ENCODE data around the gene VCPKMT.
A peak's percentile ranks its signal among the peaks of the same experiment; 100 is the strongest.

The VCPKMT gene

DNA sequence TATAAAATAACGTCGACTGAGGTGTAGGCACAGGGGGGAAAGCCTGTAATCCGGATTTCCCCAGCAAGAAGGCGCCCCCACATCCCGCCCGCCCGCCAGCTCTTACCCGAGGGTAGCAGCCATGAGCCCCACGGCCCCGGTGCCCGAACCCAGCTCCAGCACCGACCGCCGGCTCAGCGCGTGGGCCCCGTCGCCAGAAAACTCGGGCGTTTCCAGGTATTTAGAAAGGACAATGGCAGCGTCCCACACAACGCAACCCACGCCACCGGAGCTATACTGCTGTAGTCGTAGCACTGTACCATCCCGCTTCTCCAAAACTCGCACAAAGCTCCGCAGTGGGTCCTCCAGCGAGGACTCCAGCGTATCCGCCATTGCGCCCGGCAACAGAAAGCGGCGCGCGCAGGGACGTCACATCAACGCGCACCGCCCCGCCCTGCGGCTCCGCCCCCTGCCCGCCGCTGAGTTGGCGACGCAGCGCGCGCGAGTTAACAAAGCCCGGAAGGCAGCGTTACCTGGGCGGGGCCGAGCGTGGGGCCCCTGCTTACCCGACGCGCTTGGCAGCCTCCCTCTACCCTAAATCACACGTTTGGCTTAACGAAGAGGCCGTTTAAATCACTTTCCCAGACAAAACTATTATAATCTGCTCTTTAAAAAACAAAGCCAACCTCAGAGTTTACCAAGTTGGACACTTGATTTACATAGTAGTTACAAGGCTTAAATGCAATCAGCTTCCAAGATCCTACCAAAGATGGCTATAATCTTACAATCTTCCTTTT, at the start of gene VCPKMT:
VCPKMT (minus strand) TSS at position 392 of the 776 bp plus-strand sequence; CDS start at position 372, 20 bp downstream.
- DNase-seq = peak; percentile 98

DNA sequence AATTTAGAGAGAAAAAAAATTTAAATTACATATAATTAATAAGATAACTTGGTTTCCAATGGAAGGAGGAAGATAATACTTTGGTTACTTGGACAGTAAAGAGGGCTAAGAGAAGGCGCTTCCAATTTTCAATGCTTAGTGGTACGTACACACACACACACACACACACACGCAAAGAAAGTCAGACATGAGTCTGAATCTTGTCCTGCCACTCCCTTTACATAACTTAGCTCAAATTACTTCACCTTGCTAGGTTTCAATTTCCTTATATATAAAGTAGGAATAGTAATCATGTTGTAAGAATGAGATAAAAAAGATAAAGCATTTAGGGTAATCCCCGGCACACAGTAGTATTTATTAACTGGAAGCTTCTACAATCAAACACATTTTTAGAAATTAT, 39.7 kb upstream of the VCPKMT start:
- no peak for DNase-seq

DNA sequence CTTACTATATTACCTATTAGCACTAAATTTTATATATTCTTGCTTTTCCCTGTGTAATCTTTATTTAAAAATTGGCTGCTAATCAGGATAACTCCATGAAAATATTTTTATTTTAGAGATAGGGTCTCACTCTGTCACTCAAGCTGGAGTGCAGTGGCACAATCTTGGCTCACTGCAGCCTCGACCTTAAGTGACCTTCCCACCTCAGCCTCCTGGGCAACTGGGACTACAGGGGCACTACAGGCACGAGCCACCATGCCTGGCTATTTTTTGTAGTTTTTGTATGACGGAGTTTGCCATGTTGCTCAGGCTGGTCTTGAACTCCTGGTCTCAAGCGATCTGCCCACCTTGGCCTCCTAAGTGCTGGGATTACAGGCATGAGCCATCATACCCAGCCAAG, 32.4 kb upstream of the VCPKMT start:
- no peak for DNase-seq

DNA sequence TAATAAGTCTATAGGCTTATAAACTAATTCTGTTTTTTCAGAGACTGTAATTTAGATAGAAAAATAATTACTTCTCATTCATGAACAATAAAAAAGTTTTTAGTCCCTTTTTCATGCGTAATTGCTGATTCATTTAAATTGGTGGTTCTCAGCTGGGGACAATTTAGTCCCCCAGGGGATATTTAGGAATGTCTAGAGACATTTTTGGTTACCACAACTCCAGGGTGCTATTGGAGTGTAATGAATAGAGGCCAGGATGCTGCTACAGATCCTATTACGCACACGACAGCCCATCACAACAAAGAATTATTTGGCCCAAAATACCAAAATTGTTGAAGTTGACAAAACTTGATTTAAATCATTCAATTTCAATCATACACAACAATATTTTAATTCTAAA, 22.8 kb upstream of the VCPKMT start:
- no peak for DNase-seq

DNA sequence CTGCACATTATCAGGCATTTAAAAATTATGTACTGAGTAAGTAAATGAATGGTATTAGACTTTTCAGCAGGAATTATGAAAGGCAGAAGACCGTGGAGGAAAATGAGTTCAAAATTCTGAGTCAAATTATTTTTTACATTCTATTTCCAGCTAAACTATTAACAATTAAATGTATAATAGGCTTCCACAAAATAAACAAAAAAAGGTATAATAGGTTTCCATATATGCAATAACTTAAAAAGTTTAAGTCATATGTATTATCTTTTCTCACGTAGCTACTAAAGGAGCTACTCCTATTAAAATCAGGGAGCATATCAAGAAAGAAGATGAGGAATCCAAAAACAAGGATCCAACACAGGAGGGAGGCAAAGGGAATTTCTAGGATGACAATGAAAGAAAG, 11.4 kb upstream of the VCPKMT start:
- DNase-seq = no peak

DNA sequence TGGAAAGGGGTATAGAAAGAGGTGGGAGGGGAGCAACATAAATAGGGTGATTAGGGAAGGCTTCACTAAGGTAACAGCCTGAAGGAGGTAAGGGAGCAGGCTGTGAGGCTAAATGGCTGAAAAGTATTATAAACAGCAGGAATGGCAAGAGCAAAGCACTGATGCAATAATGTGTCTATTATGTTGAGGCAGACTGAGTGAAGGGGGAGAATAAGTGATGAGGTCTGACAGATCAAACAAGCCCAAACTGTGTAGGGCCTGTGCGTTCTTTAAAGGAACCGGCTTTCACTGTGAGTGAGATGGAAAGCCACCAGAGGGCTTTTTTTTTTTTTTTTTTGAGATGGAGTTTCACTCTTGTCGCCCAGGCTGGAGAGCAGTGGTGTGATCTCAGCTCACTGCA, 6.7 kb upstream of the VCPKMT start:
- DNase-seq = peak; percentile 9

DNA sequence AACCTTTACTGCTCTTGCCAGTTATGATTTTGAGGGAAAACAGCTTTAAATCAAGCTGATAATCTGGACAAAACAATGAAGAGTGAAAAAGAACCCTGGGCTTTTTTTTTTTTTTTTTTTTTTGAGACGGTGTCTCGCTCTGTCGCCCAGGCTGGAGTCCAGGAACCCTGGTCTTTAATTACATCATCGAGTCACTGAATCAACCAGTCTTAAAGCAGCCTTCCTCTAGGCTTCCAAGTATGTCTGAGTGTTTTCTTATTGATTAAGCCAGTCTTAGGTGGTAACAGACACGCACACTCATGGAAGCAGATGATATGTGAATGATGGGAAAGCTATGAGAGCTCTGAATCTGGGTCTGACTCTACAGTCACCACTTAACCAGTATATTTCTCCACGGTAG, 5.9 kb upstream of the VCPKMT start:
- DNase-seq = peak; percentile 9

DNA sequence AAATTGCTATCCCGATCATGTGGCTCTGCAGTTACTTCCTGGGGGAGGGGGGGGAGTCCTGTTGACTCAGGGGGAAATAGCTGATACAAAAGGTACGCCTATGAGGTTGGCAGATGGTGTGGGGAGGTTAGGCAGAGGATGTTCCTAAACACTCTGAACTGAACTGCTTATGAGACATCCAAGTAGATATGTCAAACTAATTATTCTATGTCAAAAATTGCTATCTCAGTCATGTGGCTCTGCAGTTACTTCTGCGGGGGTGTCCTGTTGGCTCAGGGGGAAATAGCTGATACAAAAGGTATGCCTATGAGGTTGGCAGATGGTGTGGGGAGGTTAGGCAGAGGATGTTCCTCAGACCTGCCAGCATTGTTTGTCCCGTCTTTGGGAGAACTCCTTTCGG, 5.1 kb upstream of the VCPKMT start:
- DNase-seq = no peak

DNA sequence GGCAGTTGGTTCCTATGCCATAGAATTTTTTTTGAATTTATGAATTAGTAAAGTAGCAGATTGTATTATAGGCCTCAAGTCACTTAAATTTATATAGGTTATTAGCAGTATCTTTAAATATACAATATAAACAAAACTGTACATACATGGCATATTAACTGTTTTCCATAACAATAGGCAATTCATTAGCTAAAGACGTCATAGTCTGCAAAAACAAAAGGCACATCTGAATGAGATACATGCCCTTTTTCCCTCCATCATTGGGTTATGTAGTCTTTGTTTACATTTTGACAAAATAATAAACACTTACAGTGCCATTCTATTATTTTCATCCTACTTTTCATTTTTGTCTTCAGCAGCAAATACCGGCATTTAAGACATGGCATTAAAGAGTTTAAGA, 1.1 kb upstream of the VCPKMT start:
- peak; percentile 11 for DNase-seq

DNA sequence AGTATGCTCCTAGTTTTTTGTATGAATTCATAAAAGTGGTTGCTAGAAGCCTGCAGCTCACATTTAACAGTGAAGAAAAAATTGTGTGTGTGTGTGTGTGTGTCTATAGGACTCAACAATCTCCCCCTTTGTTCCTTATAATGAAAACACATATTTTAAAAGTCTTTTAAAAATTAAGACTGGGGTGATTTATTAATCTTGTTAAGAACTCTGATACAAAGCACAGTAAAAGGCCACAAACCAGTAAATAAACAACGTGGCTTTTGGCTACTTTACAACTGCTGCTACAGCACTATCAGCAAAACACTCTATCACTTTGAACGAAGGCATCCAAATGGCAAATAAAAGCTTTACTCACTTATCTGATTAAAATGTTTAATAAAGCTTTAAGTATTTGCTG, 594 bp upstream of the VCPKMT start:
- no peak for DNase-seq

DNA sequence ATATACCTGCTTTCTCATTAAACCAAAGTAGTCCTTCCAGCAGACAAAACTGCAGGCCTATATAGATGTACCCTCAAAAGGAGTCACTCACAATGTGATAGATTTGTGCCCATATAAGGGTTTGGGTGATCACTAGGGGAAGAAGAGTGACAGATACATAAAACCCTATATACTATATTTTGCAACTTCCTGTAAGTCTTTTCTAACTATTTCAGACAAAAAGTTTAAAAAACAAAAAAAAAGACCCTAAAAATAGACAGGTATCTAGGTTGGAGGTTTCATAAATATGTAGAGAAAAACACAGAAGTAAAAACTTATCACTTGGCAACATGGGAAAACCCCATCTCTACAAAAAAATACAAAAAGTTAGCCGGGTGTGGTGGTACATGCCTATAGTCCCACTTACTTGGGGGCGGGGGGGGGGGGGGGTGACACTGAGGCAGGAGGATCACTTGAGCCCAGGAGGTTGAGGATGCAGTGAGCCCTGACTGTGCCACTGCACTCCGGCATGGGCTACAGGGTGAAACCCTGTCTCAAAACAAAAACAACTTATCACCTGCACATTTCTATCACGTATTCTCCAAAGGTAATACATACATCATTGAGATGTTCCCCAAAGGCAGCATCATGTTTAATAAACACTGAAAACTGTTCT, 2.9 kb downstream of the VCPKMT start:
- no peak for DNase-seq

DNA sequence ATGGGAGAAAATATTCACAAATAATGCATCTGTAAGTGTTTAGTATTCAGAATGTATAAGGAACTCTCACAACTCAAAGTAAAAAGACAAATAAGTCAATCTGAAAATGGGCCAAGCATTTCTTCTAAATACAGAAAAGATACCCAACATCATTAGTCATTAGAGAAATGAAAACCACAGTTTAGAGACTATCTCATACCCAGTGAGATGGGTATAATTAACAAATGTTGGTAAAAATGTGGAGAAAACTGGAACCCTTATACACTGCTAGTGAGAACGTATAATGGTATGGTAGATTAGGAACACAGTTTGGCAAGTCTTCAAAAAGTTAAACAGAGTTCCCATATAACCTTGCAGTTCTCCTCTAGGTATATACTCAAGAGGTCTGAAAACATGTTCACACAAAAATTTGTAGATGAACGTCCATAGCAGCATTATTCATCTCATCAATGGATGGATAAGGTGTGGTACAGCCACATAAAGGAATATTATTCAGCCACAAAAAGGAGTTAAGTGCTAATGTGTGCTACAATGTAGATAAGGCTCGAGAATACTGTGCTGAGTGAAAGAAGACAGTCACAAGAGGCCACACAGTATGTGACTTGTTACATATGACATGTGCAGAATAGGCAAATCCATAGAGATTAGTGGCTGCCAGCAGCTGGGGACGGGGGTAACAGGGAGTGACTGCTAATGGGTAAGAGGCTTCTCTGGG, 5.9 kb downstream of the VCPKMT start:
- DNase-seq = no peak

DNA sequence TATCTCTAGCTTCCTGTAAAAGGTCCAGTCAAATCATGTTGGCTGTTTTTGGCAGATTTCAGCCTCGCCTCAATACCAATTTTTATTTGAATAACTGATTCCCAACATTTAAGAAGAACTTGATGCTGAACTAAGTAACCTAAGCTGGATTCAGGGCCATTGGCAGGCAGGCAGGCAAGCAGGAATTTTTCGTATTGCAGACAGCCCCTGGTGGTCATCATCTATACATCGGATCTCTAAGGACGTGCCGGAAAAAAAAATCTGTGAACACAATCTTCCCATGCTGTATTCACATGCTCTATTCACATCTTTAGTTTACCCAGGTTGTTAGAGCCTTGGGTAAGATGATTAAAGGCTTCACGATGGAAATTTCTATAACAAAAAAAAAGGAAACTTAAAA, 7.0 kb downstream of the VCPKMT start:
- no peak for DNase-seq

DNA sequence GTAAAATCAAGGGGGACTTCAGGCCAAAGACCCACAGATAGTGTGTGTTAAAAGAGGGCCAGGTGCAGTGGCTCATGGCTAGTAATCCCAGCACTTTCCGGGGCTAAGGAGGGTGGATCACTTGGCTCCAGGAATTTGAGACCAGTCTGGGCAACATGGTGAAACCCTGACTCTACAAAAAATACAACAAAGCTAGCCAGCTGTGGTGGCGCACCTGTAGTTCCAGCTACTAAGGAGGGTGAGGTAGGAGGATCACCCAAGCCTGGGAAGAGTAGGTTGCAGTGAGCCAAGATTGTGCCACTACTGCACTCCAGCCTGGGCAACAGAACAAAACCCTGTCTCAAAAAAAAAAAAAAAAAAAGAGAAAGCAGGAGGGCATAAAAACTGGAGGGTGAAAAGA, 8.5 kb downstream of the VCPKMT start:
- no peak for DNase-seq

DNA sequence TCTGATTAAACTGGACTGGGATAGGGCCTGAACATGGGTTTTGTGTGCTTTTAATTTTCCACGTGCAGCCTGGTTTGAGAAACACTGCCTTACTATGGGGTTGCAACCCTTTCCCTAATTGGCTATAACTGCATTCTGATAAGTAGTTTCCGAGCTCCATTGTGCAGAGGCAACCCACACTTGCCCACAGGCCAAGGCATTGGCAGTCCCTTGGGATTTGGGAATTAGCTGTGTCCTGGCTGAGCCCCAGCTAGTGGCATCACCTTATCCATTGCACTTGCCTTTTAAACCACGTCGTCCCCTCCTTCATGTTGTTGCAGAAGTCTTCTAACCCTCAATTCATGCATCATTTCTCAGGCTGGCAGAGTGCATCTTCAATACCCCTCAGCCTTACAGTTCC, 10.2 kb downstream of the VCPKMT start:
- no peak for DNase-seq

DNA sequence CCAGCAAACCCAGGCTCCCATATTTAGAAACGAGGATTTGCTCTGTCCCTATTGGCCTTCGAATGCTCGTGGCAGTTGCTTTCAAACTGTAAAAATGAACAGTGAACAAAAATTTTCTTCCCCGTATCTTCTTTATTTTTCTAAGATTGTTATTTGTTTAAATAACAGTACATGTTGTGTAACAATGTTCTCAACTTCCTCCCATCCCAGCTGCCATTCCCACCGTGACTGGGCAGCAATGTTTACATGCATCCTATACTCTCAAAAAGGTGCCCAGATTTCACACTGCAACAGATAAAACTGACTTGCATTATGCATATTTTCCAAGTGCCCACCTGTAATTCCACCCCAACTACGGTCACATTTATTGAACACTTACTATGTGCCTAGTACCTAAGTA, 12.8 kb downstream of the VCPKMT start:
- no peak for DNase-seq

DNA sequence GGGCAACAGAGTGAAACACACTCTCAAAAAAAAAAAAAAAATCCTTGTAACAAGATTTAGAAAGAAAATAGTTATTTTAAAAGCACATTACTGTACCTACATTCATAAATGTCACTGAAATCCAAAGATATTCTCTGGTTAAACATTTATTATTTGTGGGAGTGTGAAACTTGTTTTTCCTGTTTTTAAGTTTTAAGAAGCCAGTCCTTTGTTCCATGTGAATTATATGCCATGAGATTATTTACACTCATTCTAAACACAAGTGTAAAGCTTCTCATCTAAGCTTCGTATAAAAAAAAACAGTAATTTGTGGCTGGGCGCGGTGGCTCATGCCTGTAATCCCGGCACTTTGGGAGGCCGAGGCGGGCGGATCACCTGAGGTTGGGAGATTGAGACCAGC, 15.0 kb downstream of the VCPKMT start:
- no peak for DNase-seq

DNA sequence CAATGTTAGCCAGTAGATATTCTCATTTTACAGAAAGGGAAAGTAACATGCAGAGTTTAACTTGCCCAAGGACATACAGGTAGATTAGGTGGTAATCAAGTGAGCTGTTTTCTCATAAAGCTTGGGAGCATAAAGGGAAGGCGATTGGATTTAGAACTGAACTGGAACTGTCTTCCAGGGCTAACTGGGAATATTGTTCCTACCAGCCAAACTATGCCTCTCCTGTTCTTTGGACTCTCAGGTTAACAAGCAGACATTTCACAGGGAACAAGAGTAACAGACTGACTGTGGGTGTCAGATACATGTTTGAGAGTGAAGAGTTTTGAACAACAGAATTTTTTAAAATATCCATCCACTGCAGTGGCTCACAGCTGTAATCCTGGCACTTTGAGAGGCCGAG, 15.6 kb downstream of the VCPKMT start:
- no peak for DNase-seq

DNA sequence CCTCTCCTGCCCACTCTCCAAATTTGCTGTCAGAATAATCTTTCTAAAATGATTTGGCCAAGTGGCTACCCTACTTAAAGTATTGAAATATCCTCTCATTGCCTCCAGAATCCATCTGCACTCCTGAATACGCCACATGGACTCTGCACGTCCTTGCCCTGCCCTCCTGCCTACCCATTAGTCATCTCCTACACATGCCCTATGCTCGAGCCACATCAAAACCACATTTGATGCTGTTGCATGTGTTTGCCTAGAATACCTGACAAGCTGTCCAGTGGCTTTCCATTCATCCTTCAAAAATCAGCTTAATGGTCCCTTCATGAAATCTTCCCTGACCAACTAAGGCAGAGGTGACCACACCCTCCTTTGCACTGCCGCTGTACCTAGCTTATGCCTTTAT, 17.0 kb downstream of the VCPKMT start:
- no peak for DNase-seq

DNA sequence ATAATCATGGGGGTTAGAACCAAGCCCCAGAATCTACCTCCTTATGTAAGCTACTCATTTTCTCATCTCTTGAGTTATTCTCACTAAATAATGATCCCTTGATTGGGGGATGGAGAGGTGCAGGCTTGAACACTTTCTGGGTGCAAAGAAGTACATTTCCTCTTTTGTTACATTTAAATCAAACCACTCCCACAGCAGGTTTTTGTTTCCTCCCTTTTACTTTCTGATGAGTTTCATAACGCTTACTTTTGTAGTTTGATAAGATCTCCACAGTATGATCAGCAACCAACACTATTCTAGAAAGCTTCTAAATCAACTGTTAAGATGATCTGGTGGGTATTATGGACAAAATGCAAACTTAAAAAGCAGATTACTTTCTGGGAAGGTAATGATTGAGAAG, 20.5 kb downstream of the VCPKMT start:
- DNase-seq = no peak

DNA sequence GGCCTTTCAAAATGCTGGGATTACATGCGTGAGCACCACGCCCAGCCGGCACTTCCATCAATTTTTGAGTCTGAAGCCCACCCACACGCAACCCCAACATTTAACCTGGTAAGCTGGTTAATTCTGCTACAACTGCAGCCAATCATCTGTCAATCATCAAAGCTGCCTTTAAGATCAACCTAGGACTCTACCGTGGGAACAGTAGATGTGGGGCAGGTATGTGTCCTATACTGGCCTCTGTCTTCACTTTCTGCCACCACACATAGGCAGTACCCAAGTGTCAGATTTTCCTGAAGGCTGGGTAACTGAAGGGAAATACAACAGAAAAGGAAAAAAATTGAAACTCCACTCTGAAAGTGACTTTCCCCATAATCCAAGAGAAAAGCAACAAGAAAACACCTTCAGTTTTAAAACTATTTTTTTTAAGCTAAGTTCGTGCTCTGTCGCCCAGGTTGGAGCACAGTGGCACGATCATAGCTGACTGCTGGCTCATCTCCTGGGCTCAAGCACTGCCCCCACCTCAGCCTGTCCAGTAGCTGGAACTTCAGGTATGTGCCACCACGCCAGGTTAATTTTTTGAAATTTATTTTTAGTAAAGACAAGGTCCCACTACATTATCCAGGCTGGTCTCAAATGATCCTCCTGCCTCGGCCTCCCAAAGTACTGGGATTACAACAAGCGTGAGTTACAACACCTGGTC, 22.2 kb downstream of the VCPKMT start:
- DNase-seq = no peak

DNA sequence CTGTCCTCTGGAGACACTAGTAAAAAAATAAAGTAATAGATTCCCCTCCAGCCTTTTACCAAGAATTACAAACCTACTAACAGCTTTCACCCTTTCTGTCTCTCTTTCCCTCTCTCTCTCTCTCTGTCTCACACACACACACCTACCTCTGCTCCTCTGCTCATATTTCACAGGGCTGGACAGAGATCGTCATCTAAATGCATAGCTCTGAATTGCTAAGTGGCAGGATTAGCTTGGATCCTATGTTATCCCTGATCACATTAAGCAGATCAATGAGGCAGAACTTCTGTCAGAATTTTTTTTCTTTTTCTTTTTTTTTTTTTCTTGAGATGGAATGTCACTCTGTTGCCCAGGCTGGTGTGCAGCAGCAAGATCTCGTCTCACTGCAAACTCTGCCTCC, 22.9 kb downstream of the VCPKMT start:
- no peak for DNase-seq

DNA sequence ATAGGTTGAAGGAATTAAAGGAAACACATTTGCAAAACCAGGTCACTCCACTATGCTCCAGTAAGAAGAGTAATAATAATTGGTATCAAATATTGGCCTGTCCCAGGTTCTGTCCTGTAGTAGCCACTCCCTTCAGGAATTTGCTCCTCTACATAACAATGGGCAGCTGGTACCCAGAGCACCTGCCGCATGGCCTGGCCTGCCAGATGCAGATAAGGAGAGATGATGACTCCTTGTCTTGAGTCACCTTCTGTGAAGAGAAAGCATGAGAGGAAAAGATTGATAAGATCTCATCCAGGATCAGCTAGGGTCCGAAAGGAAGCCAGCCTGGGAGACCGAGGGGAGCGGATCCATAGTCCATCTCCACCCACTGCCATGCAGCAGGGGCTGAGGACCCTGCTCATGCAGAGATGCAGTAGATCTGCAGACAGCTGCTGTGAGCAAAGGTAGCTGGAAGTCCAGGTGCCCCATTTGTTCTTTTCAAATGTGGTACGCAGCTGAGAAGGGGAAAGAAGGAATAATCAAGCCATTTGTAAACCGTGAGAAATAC, 24.3 kb downstream of the VCPKMT start:
- no peak for DNase-seq

Data from eye (tissue), 1 donor.